ENCODE measurements around the gene ATP1B2. TPM values are rescaled to one million over a fixed set of nuclear protein-coding genes. Genes with fewer than 3 reads are reported as not detected.

The ATP1B2 gene
- total RNA-seq, 1 experiment from 2014 or later, result not detected

- TF ChIP-seq ZBTB33 (IDR thresholded peaks at IDR 0.05; ENCODE audit: extremely low read depth, insufficient replicate concordance, low read length), result peak; percentile 67
- no peak for TF ChIP-seq RAD21 (IDR thresholded peaks at IDR 0.05; ENCODE audit: low read depth)
- TF ChIP-seq JUND (IDR thresholded peaks at IDR 0.05), result peak; percentile 47; the same call in 1 of the 2 replicates
- TF ChIP-seq EZH2 (IDR thresholded peaks at IDR 0.05), result no peak
- TF ChIP-seq FOSL1 (IDR thresholded peaks at IDR 0.05; ENCODE audit: low read depth), result peak; percentile 75
- TF ChIP-seq MAX (IDR thresholded peaks at IDR 0.05), result peak; percentile 97
- TF ChIP-seq CEBPB (IDR thresholded peaks at IDR 0.05; ENCODE audit: low read depth), result 0 out of 2 replicates have a peak, but pooled peaks have one; percentile 33
- TF ChIP-seq ELF1 (IDR thresholded peaks at IDR 0.05; ENCODE audit: borderline replicate concordance, low read depth), result no peak
- TF ChIP-seq CBX3 (IDR thresholded peaks at IDR 0.05; ENCODE audit: low read depth), result peak; percentile 13; the same call in 1 of the 2 replicates
- peak; percentile 58 for TF ChIP-seq SP1 (IDR thresholded peaks at IDR 0.05; ENCODE audit: low read depth)
- no peak for TF ChIP-seq CTCF (IDR thresholded peaks at IDR 0.05 in 2 of 3, conservative IDR thresholded peaks at IDR 0.05 in 1 of 3; ENCODE audit: borderline replicate concordance in 1 of 3, insufficient read depth in 1 of 3, low read depth in 2 of 3, low read length in 2 of 3)
- no peak for TF ChIP-seq SRF (IDR thresholded peaks at IDR 0.05; ENCODE audit: low read depth)
These were observed 36.6 kb downstream of the ATP1B2 start, which contains the start of gene TP53 (continued) for GRCh38 chr17:7687072-7687907.

All from HCT116 (cell line).